CD4-positive, CD25-positive, alpha-beta regulatory T cell (primary cell): ENCODE results near the gene CDHR4. TPM values are rescaled to one million over a fixed set of nuclear protein-coding genes. Genes with fewer than 3 reads are reported as not detected.
A peak's percentile ranks its signal among the peaks of the same experiment; 100 is the strongest.

Experiments
- ATAC-seq, 2 donors: fragments of 150-1000 bp; cut with Tn5 transposase; one replicate each; pipeline ENCODE4 v1.10.0; 2021; ENCODE audit warnings: low read depth in 2 of 2, moderate number of reproducible peaks in 2 of 2, moderate library complexity in 1 of 2
- DNase-seq, 3 donors: peaks; one replicate each; pipeline versions ENCODE4 v3.0.0 to v3.0.0-alpha.2; 2012 to 2022; ENCODE audit warnings: mixed read lengths in 1 of 3
- H3K27ac ChIP-seq: one replicate; pipeline ENCODE4 v1.7.0; 2013; ENCODE audit warnings: mild to moderate bottlenecking, low read length; ENCODE audit not compliant: insufficient read depth, poor library complexity, severe bottlenecking
- H3K27me3 ChIP-seq: one replicate; pipeline ENCODE4 v1.7.0; 2013; ENCODE audit warnings: low read length; ENCODE audit not compliant: control insufficient read depth, insufficient read depth
- H3K36me3 ChIP-seq: one replicate; pipeline ENCODE4 v1.7.0; 2013; ENCODE audit warnings: mild to moderate bottlenecking, low read length, moderate library complexity; ENCODE audit not compliant: control insufficient read depth, insufficient read depth
- H3K4me1 ChIP-seq: 2 replicates; pipeline ENCODE4 v1.7.0; 2013; ENCODE audit warnings: mild to moderate bottlenecking, low read length; ENCODE audit not compliant: insufficient read depth, control insufficient read depth, poor library complexity, severe bottlenecking
- H3K4me3 ChIP-seq: one replicate; pipeline ENCODE4 v1.7.0; 2013; ENCODE audit warnings: low read depth, mild to moderate bottlenecking, low read length, moderate library complexity
- H3K9me3 ChIP-seq, 2 experiments: 1 replicate in 1 of 2; 2 replicates in 1 of 2; pipeline ENCODE4 v1.7.0; 2013; ENCODE audit warnings: low read length in 2 of 2, mild to moderate bottlenecking in 1 of 2, moderate library complexity in 1 of 2; ENCODE audit not compliant: control insufficient read depth in 2 of 2
- H3K27ac Mint-ChIP-seq, 3 donors: one replicate each; pipeline ENCODE4 v1.8.0; 2020 to 2022; ENCODE audit warnings: mild to moderate bottlenecking in 3 of 3, mixed read lengths in 3 of 3, moderate library complexity in 2 of 3
- H3K27me3 Mint-ChIP-seq: one replicate; pipeline ENCODE4 v1.8.0; 2022; ENCODE audit warnings: mild to moderate bottlenecking, mixed read lengths
- H3K36me3 Mint-ChIP-seq: one replicate; pipeline ENCODE4 v1.8.0; 2020; ENCODE audit warnings: mixed read lengths
- H3K4me1 Mint-ChIP-seq, 4 donors: one replicate each; pipeline ENCODE4 v1.8.0; 2020 to 2022; ENCODE audit warnings: mixed read lengths in 4 of 4, mild to moderate bottlenecking in 1 of 4
- H3K4me3 Mint-ChIP-seq, 4 donors: one replicate each; pipeline ENCODE4 v1.8.0; 2020 to 2022; ENCODE audit warnings: mild to moderate bottlenecking in 4 of 4, mixed read lengths in 4 of 4, moderate library complexity in 3 of 4
- H3K9me3 Mint-ChIP-seq, 7 donors: one replicate each; pipeline ENCODE4 v1.8.0; 2020 to 2022; ENCODE audit warnings: mixed read lengths in 7 of 7, mild to moderate bottlenecking in 3 of 7, moderate library complexity in 2 of 7
- polyA plus RNA-seq, 4 donors: library from polyadenylated mRNA; unstranded; fragments of 300-500 nt; fragmentation: Illumina TruSeq; gene quantifications; one replicate each; pipeline ENCODE4 v1.2.3, GENCODE V29; 2021
- total RNA-seq: library from RNA; stranded (reverse); gene quantifications from one replicate; pipeline ENCODE4 v1.2.3, GENCODE V29; 2022

Gene CDHR4
- total RNA-seq, result 0.32 TPM
- not detected for polyA plus RNA-seq

- H3K4me3 ChIP-seq, result no peak within 1 kb of the TSS
- H3K36me3 Mint-ChIP-seq, result no peaks in the 10 kb centered on the region
- H3K36me3 ChIP-seq, result no peaks in the 10 kb centered on the region
- H3K27ac ChIP-seq, result no peak within 1 kb of the TSS
- peaks cover 0 to 1% (median 0%) of the 10 kb centered on the region in 7 donors for H3K9me3 Mint-ChIP-seq
- H3K27me3 ChIP-seq, result no peaks in the 10 kb centered on the region
- no peak within 1 kb of the TSS for H3K27ac Mint-ChIP-seq
- ATAC-seq (no peak), DNase-seq (no peak)
- H3K4me1 ChIP-seq, result peaks cover 14% of the 10 kb centered on the region
- peaks cover 4 to 15% (median 6%) of the 10 kb centered on the region in 4 donors for H3K4me1 Mint-ChIP-seq
- H3K27me3 Mint-ChIP-seq, result peaks cover 41% of the 10 kb centered on the region
- no peaks in the 10 kb centered on the region for H3K9me3 ChIP-seq
- peak within 1 kb of the TSS in 2 of 4 donors; percentile 10 to 38 for H3K4me3 Mint-ChIP-seq
Measured at GRCh38 chr3:49799761-49800160, at the start of gene CDHR4. Gene CDHR4, minus strand, starts transcription at chr3:49799873. Its CDS starts 61 bp downstream, at chr3:49799812.

- no peaks in the 10 kb centered on the region for H3K36me3 ChIP-seq
Measured at GRCh38 chr3:49845694-49846093, 46.0 kb upstream of the CDHR4 start.

GRCh38 chr3:49844464-49845183 lies 45.0 kb upstream of the CDHR4 start:
- Histone ChIP-seq H3K27ac (no peak overlapping the region), H3K9me3 (no peaks in the 10 kb centered on the region), H3K36me3 (no peaks in the 10 kb centered on the region), H3K4me3 (no peak overlapping the region), H3K4me1 (no peaks in the 10 kb centered on the region), H3K27me3 (no peaks in the 10 kb centered on the region)
- H3K36me3 Mint-ChIP-seq, result no peaks in the 10 kb centered on the region
- no peaks in the 10 kb centered on the region for H3K4me1 Mint-ChIP-seq
- H3K27ac Mint-ChIP-seq, result no peak overlapping the region
- H3K4me3 Mint-ChIP-seq, result no peak overlapping the region
- no peak for DNase-seq
- no peak for ATAC-seq
- no peaks in the 10 kb centered on the region for H3K27me3 Mint-ChIP-seq
- H3K9me3 Mint-ChIP-seq, result no peaks in the 10 kb centered on the region

More at GRCh38 chr3:49845694-49846093, 46.0 kb upstream of the CDHR4 start:
- Mint-ChIP-seq H3K27ac (peak overlapping the region in 1 of 3 donors; percentile 41), H3K4me1 (no peaks in the 10 kb centered on the region), H3K4me3 (no peak overlapping the region), H3K27me3 (no peaks in the 10 kb centered on the region), H3K9me3 (no peaks in the 10 kb centered on the region), H3K36me3 (no peaks in the 10 kb centered on the region)
- ATAC-seq, result no peak
- H3K4me1 ChIP-seq, result no peaks in the 10 kb centered on the region
- H3K9me3 ChIP-seq, result no peaks in the 10 kb centered on the region
- no peaks in the 10 kb centered on the region for H3K27me3 ChIP-seq
- H3K4me3 ChIP-seq, result no peak overlapping the region
- no peak overlapping the region for H3K27ac ChIP-seq
- no peak for DNase-seq

- Histone ChIP-seq H3K9me3 (no peaks in the 10 kb centered on the region), H3K36me3 (no peaks in the 10 kb centered on the region), H3K4me3 (no peak overlapping the region), H3K27ac (no peak overlapping the region), H3K4me1 (no peaks in the 10 kb centered on the region), H3K27me3 (no peaks in the 10 kb centered on the region)
- H3K4me3 Mint-ChIP-seq, result no peak overlapping the region
- DNase-seq (no peak), ATAC-seq (no peak)
- H3K27ac Mint-ChIP-seq, result peak overlapping the region in 1 of 3 donors; percentile 81
- peaks cover 0 to 6% (median 2%) of the 10 kb centered on the region in 4 donors for H3K4me1 Mint-ChIP-seq
- H3K27me3 Mint-ChIP-seq, result no peaks in the 10 kb centered on the region
- no peaks in the 10 kb centered on the region for H3K9me3 Mint-ChIP-seq
- H3K36me3 Mint-ChIP-seq, result peaks cover 3% of the 10 kb centered on the region
Measured at GRCh38 chr3:49842843-49843517, 43.3 kb upstream of the CDHR4 start.

- Histone ChIP-seq H3K4me1 (no peaks in the 10 kb centered on the region), H3K27ac (no peak overlapping the region), H3K9me3 (no peaks in the 10 kb centered on the region), H3K4me3 (no peak overlapping the region), H3K36me3 (no peaks in the 10 kb centered on the region), H3K27me3 (no peaks in the 10 kb centered on the region)
- Mint-ChIP-seq H3K4me3 (no peak overlapping the region), H3K27me3 (no peaks in the 10 kb centered on the region), H3K36me3 (peaks cover 3% of the 10 kb centered on the region), H3K9me3 (no peaks in the 10 kb centered on the region), H3K4me1 (peaks cover 0 to 6% (median 2%) of the 10 kb centered on the region in 4 donors), H3K27ac (no peak overlapping the region)
- ATAC-seq (no peak), DNase-seq (no peak)
Measured at GRCh38 chr3:49841806-49842205, 42.1 kb upstream of the CDHR4 start.

- Mint-ChIP-seq H3K9me3 (no peaks in the 10 kb centered on the region), H3K27me3 (no peaks in the 10 kb centered on the region), H3K4me3 (no peak overlapping the region), H3K4me1 (peaks cover 0 to 6% (median 2%) of the 10 kb centered on the region in 4 donors), H3K27ac (no peak overlapping the region), H3K36me3 (peaks cover 3% of the 10 kb centered on the region)
- no peak overlapping the region for H3K4me3 ChIP-seq
- no peaks in the 10 kb centered on the region for H3K27me3 ChIP-seq
- H3K27ac ChIP-seq, result no peak overlapping the region
- H3K9me3 ChIP-seq, result no peaks in the 10 kb centered on the region
- H3K4me1 ChIP-seq, result no peaks in the 10 kb centered on the region
- ATAC-seq (no peak), DNase-seq (peak in 1 of 3 donors; percentile 45)
- no peaks in the 10 kb centered on the region for H3K36me3 ChIP-seq
Measured at GRCh38 chr3:49841126-49841696, 41.5 kb upstream of the CDHR4 start.

- H3K27ac Mint-ChIP-seq, result no peak overlapping the region
- peaks cover 3% of the 10 kb centered on the region for H3K36me3 Mint-ChIP-seq
- DNase-seq (no peak), ATAC-seq (no peak)
- Histone ChIP-seq H3K4me3 (no peak overlapping the region), H3K9me3 (no peaks in the 10 kb centered on the region), H3K4me1 (no peaks in the 10 kb centered on the region), H3K36me3 (no peaks in the 10 kb centered on the region), H3K27me3 (no peaks in the 10 kb centered on the region), H3K27ac (no peak overlapping the region)
- peaks cover 0 to 6% (median 2%) of the 10 kb centered on the region in 4 donors for H3K4me1 Mint-ChIP-seq
- no peaks in the 10 kb centered on the region for H3K9me3 Mint-ChIP-seq
- H3K4me3 Mint-ChIP-seq, result no peak overlapping the region
- no peaks in the 10 kb centered on the region for H3K27me3 Mint-ChIP-seq
Measured at GRCh38 chr3:49840388-49840787, 40.7 kb upstream of the CDHR4 start.
